Tibial artery (tissue), 4 donors: ENCODE results near the gene ARV1.
"Not testable (repeated sequence)": the region's sequence is repeated elsewhere in the genome, so short reads cannot be mapped to it uniquely, and the experiment has no call there.

Experiments
- DNase-seq, 2 donors: peaks; one replicate each; pipeline ENCODE4 v3.0.0-alpha.2; 2019
- H3K27ac ChIP-seq, 2 donors: fragments of 200-600 bp; sonication (generic) in 1 of 2; 1 replicate in 1 of 2; 2 replicates in 1 of 2; pipeline ENCODE4 v1.5.1; 2018 to 2019; ENCODE audit warnings: mild to moderate bottlenecking in 1 of 2
- H3K27me3 ChIP-seq, 2 donors: fragments of 200-600 bp; sonication (generic) in 1 of 2; one replicate each; pipeline versions ENCODE4 v1.5.1 to v1.6.0; 2016 to 2019
- H3K36me3 ChIP-seq, 3 donors: fragments of 200-600 bp; sonication (generic) in 2 of 3; one replicate each; pipeline ENCODE4 v1.5.1; 2016 to 2019; ENCODE audit warnings: mild to moderate bottlenecking in 2 of 3
- H3K4me1 ChIP-seq, 4 donors: fragments of 200-600 bp; sonication (generic) in 2 of 4; 1 replicate in 3 of 4; 2 replicates in 1 of 4; pipeline ENCODE4 v1.5.1; 2016 to 2019
- H3K4me3 ChIP-seq, 2 donors: fragments of 200-600 bp; sonication (generic) in 1 of 2; 1 replicate in 1 of 2; 2 replicates in 1 of 2; pipeline ENCODE4 v1.5.1; 2018 to 2019; ENCODE audit warnings: mild to moderate bottlenecking in 2 of 2
- H3K9me3 ChIP-seq, 3 donors: fragments of 200-600 bp; sonication (generic) in 1 of 3; one replicate each; pipeline ENCODE4 v1.5.1; 2016 to 2019
- CTCF ChIP-seq, 2 experiments: fragments of 200-600 bp in 1 of 2; fragments of 450-650 bp in 1 of 2; IDR thresholded peaks; one replicate each; pipeline ENCODE4 v1.5.1; 2017 to 2019; ENCODE audit warnings: antibody characterized with exemption in 2 of 2, mild to moderate bottlenecking in 1 of 2, moderate library complexity in 1 of 2
- intact Hi-C: fragments of 100-400 bp; cut with DNase I; formaldehyde crosslinking; loops from one replicate; pipeline ENCODE4 v1.15.0; 2023; ENCODE audit warnings: low total_unique reads

Gene ARV1

GRCh38 chr1:231027136-231027925 is 48.4 kb downstream of the ARV1 start:
- no peak for DNase-seq
- Histone ChIP-seq H3K27ac (no peak overlapping the region), H3K36me3 (no peaks in the 10 kb centered on the region), H3K4me3 (no peak overlapping the region), H3K9me3 (no peaks in the 10 kb centered on the region), H3K4me1 (no peaks in the 10 kb centered on the region), H3K27me3 (no peaks in the 10 kb centered on the region)
- no peak for TF ChIP-seq CTCF (IDR thresholded peaks at IDR 0.05)
- intact Hi-C loops, result no loop called here

- TF ChIP-seq CTCF (IDR thresholded peaks at IDR 0.05), result no peak
- Histone ChIP-seq H3K4me1 (no peaks in the 10 kb centered on the region), H3K36me3 (no peaks in the 10 kb centered on the region), H3K4me3 (no peak overlapping the region), H3K9me3 (no peaks in the 10 kb centered on the region), H3K27ac (no peak overlapping the region), H3K27me3 (peaks cover 0 to under 1% of the 10 kb centered on the region in 2 donors)
- DNase-seq, result no peak
- intact Hi-C loops, result no loop called here
These were observed 49.1 kb downstream of the ARV1 start for GRCh38 chr1:231027971-231028370.

GRCh38 chr1:231028682-231029081 is 49.8 kb downstream of the ARV1 start:
- intact Hi-C loops, result no loop called here
- H3K36me3 ChIP-seq, result no peaks in the 10 kb centered on the region
- H3K27me3 ChIP-seq, result peaks cover 0 to 3% of the 10 kb centered on the region in 2 donors
- no peak for TF ChIP-seq CTCF (IDR thresholded peaks at IDR 0.05)
- H3K4me1 ChIP-seq, result no peaks in the 10 kb centered on the region
- DNase-seq, result peak in 1 of 2 donors; percentile 22
- H3K4me3 ChIP-seq, result no peak overlapping the region
- no peak overlapping the region for H3K27ac ChIP-seq
- no peaks in the 10 kb centered on the region for H3K9me3 ChIP-seq

- H3K36me3 ChIP-seq, H3K9me3 ChIP-seq, DNase-seq, intact Hi-C loops, H3K4me3 ChIP-seq, H3K27me3 ChIP-seq, H3K27ac ChIP-seq, H3K4me1 ChIP-seq: not testable (repeated sequence)
These were observed 50.4 kb downstream of the ARV1 start for GRCh38 chr1:231029247-231029646.

GRCh38 chr1:231029841-231030240 is 50.9 kb downstream of the ARV1 start:
- Histone ChIP-seq H3K36me3 (no peaks in the 10 kb centered on the region), H3K4me1 (no peaks in the 10 kb centered on the region), H3K9me3 (no peaks in the 10 kb centered on the region), H3K27me3 (peaks cover 0 to 9% of the 10 kb centered on the region in 2 donors), H3K4me3 (no peak overlapping the region), H3K27ac (no peak overlapping the region)
- no peak for DNase-seq
- intact Hi-C loops, result no loop called here
- no peak for TF ChIP-seq CTCF (IDR thresholded peaks at IDR 0.05)

GRCh38 chr1:231032963-231033362 is 54.1 kb downstream of the ARV1 start:
- H3K4me3 ChIP-seq, result no peak overlapping the region

More at GRCh38 chr1:231032963-231033362, 54.1 kb downstream of the ARV1 start:
- H3K9me3 ChIP-seq, result no peaks in the 10 kb centered on the region
- intact Hi-C loops, result no loop called here
- DNase-seq, result no peak
- TF ChIP-seq CTCF (IDR thresholded peaks at IDR 0.05), result no peak
- peaks cover 0 to 25% of the 10 kb centered on the region in 2 donors for H3K27me3 ChIP-seq
- no peak overlapping the region for H3K27ac ChIP-seq
- H3K36me3 ChIP-seq, result no peaks in the 10 kb centered on the region
- no peaks in the 10 kb centered on the region for H3K4me1 ChIP-seq
